Peyer's patch (tissue), 4 donors: Measurements from ENCODE around the gene ARHGAP26. TPM values are rescaled to one million over a fixed set of nuclear protein-coding genes. Genes with fewer than 3 reads are reported as not detected.
A peak's percentile ranks its signal among the peaks of the same experiment; 100 is the strongest.

Source experiments
- DNase-seq, 3 donors: peaks; one replicate each; pipeline ENCODE4 v3.0.0-alpha.2; 2017 to 2019
- H3K27ac ChIP-seq, 4 donors: fragments of 200-600 bp; sonication (generic); one replicate each; pipeline ENCODE4 v1.5.1; 2016 to 2019
- H3K27me3 ChIP-seq, 2 donors: fragments of 200-600 bp; sonication (generic); one replicate each; pipeline ENCODE4 v1.5.1; 2019
- H3K36me3 ChIP-seq, 3 donors: fragments of 200-600 bp; sonication (generic); one replicate each; pipeline ENCODE4 v1.5.1; 2016 to 2019
- H3K4me1 ChIP-seq, 4 donors: fragments of 200-600 bp; sonication (generic); one replicate each; pipeline ENCODE4 v1.5.1; 2016 to 2019
- H3K4me3 ChIP-seq, 4 donors: fragments of 200-600 bp; sonication (generic); 1 replicate in 3 of 4; 2 replicates in 1 of 4; pipeline ENCODE4 v1.5.1; 2016 to 2019; ENCODE audit warnings: mild to moderate bottlenecking in 1 of 4
- H3K9me3 ChIP-seq, 4 donors: fragments of 200-600 bp; sonication (generic); one replicate each; pipeline ENCODE4 v1.5.1; 2016 to 2019; ENCODE audit warnings: mild to moderate bottlenecking in 1 of 4
- POLR2A ChIP-seq, 2 donors: fragments of 450-650 bp; IDR thresholded peaks; one replicate each; pipeline ENCODE4 v1.5.1; 2017; ENCODE audit warnings: antibody characterized with exemption in 2 of 2, mild to moderate bottlenecking in 2 of 2, moderate library complexity in 2 of 2
- total RNA-seq, 4 donors: library from RNA; depleted of rRNA; stranded (reverse); fragments of >200 nt; gene quantifications; one replicate each; pipeline ENCODE4 v1.1.0, GENCODE V29; 2016
- TF ChIP-seq, protein P1 (sequence below), 6 experiments: fragments of 450-650 bp in 4 of 6; fragments of 200-600 bp in 2 of 6; sonication (generic) in 1 of 6; IDR thresholded peaks; one replicate each; pipeline ENCODE4 v1.5.1; 2017 to 2019; ENCODE audit warnings: antibody characterized with exemption in 6 of 6, mild to moderate bottlenecking in 3 of 6, moderate library complexity in 1 of 6

Gene ARHGAP26
- total RNA-seq, 4 donors from 2014 or later = 60.1 to 180 (median 126) TPM

DNA sequence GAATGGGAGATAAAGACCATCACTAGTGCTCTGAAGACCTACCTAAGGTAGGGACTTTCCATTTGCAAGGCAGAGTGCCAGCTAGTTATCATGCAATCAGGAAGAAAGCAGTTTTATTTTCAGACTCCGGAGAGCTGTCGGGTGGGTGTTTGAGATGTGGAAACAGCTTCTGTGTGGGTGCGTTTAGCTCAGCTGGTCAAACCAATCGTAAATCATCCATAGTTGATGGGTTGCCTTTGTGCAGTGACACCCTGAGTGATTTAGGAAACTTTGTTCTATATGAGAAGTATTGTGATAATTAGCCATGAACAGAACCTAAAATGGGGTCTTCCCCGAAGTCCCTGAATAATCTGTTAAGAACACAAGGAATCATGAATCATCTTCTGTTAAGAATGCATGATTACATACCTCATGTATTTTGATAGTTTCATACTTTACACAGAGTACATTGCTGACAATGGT lies 284.3 kb downstream of the ARHGAP26 start:
- TF ChIP-seq POLR2A (IDR thresholded peaks at IDR 0.05) = no peak
- TF ChIP-seq, protein P1, sequence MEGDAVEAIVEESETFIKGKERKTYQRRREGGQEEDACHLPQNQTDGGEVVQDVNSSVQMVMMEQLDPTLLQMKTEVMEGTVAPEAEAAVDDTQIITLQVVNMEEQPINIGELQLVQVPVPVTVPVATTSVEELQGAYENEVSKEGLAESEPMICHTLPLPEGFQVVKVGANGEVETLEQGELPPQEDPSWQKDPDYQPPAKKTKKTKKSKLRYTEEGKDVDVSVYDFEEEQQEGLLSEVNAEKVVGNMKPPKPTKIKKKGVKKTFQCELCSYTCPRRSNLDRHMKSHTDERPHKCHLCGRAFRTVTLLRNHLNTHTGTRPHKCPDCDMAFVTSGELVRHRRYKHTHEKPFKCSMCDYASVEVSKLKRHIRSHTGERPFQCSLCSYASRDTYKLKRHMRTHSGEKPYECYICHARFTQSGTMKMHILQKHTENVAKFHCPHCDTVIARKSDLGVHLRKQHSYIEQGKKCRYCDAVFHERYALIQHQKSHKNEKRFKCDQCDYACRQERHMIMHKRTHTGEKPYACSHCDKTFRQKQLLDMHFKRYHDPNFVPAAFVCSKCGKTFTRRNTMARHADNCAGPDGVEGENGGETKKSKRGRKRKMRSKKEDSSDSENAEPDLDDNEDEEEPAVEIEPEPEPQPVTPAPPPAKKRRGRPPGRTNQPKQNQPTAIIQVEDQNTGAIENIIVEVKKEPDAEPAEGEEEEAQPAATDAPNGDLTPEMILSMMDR (IDR thresholded peaks at IDR 0.05) = no peak
- H3K27ac ChIP-seq = no peak overlapping the region
- no peak for DNase-seq
- peaks cover 0 to 7% (median 0%) of the 10 kb centered on the region in 4 donors for H3K4me1 ChIP-seq
- H3K27me3 ChIP-seq = no peaks in the 10 kb centered on the region
- H3K36me3 ChIP-seq = peaks cover 0 to 25% (median 0%) of the 10 kb centered on the region in 3 donors
- no peak overlapping the region for H3K4me3 ChIP-seq
- H3K9me3 ChIP-seq = no peaks in the 10 kb centered on the region

DNA sequence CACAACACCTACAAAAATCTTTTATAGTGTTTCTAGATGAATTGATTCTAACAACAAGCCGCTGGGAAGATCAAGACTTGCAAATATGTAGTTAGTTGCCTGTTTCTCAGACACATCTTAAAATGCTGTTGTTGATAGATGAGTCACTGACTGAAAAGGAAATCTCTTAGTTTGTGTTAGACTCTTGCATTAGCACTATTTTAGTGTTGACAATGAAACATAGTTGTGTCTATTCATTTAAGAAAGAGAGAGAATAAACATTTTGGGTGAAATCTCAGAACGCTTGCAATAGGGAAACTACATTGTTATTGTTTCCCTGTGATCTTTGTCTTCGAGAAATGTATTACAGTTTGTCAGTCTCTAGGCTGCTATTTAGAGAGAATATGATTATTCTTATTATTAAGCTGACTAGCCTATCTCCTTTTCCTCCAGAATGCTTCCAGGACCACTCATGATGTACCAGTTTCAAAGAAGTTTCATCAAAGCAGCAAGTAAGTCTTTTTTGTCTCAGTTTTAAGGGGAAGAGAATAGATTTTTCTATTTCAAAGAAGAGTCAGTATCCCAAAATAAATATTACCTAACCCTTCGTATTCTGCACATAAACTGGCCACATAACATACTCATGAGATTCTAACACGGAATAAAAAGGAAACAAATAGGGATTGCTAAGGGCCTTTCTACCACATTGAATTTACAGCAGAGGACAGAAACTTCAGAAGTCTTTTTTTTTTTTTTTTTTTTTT lies 285.6 kb downstream of the ARHGAP26 start:
- no peaks in the 10 kb centered on the region for H3K27me3 ChIP-seq
- no peak overlapping the region for H3K27ac ChIP-seq
- no peak for DNase-seq

DNA sequence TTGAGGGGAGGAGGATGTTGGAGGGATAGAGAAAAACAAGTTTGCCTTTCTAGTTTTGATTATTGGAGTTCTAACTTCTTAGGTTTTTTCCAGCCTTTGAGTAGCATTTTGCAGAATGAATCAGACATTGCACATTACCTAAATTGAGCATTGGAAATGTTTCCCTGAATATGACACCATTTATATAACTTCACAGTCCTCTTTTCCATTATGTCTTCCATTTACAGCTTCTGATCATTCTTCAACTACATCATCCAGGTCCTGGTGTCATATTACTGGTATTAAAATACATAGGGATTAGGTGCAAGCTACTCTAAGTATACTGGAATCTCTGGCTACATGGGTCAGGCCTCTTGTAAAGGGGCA lies 286.1 kb downstream of the ARHGAP26 start:
- DNase-seq = no peak
- TF ChIP-seq, protein P1 (IDR thresholded peaks at IDR 0.05) = no peak
- no peak for TF ChIP-seq POLR2A (IDR thresholded peaks at IDR 0.05)
- H3K4me3 ChIP-seq = no peak overlapping the region
- H3K27ac ChIP-seq = no peak overlapping the region
- H3K9me3 ChIP-seq = no peaks in the 10 kb centered on the region
- H3K4me1 ChIP-seq = peaks cover 0 to 16% (median 0%) of the 10 kb centered on the region in 4 donors
- H3K36me3 ChIP-seq = peaks cover 0 to 21% (median 0%) of the 10 kb centered on the region in 3 donors
- no peaks in the 10 kb centered on the region for H3K27me3 ChIP-seq

More for the DNA sequence above, 285.6 kb downstream of the ARHGAP26 start:
- Histone ChIP-seq H3K9me3 (no peaks in the 10 kb centered on the region), H3K4me1 (peaks cover 0 to 15% (median 0%) of the 10 kb centered on the region in 4 donors), H3K4me3 (no peak overlapping the region), H3K36me3 (peaks cover 0 to 21% (median 0%) of the 10 kb centered on the region in 3 donors)
- TF ChIP-seq, protein P1 (IDR thresholded peaks at IDR 0.05) = no peak
- TF ChIP-seq POLR2A (IDR thresholded peaks at IDR 0.05) = no peak

DNA sequence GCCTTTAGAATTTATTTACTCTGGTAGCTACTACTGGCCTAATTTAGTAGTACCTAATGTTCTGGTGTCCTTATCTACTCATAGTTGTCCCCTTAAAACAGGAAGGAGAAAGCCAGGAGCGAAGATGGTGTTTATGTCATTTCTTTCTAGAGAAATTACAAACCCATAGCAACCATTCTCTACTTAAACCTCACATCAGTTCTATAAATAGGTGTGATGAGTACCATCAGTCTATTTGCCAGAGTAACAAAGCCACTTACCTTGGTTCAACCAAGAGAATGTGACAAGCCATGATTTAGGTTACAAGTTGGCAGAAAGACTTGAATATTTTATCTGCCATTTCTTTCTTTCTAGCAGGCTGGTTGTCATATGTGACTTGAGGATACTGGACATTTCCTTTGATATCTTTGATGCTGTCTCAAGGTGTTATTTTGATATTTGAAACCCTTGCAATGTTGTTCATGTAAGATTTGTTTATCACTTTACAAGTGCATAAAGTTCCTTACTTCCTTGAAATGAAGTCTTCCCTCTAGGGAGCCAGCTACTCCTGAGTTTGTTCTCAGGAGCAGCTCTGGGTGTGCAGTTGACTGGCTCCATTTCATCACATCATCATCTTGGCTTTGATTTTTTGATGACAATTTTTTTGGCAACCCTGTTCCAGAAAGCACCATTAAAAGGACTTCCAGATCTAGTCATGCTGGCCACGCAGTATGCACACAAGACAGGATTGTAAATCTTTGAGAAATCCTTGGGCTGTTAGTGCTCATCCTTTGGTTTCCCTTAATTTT lies 286.8 kb downstream of the ARHGAP26 start:
- no peaks in the 10 kb centered on the region for H3K9me3 ChIP-seq
- no peak overlapping the region for H3K4me3 ChIP-seq
- TF ChIP-seq POLR2A (IDR thresholded peaks at IDR 0.05) = no peak
- TF ChIP-seq, protein P1 (IDR thresholded peaks at IDR 0.05) = no peak
- DNase-seq = no peak
- peaks cover 0 to 21% (median 0%) of the 10 kb centered on the region in 3 donors for H3K36me3 ChIP-seq
- no peaks in the 10 kb centered on the region for H3K27me3 ChIP-seq
- H3K4me1 ChIP-seq = peaks cover 0 to 13% (median 0%) of the 10 kb centered on the region in 4 donors
- H3K27ac ChIP-seq = peak overlapping the region in 1 of 4 donors; percentile 26

DNA sequence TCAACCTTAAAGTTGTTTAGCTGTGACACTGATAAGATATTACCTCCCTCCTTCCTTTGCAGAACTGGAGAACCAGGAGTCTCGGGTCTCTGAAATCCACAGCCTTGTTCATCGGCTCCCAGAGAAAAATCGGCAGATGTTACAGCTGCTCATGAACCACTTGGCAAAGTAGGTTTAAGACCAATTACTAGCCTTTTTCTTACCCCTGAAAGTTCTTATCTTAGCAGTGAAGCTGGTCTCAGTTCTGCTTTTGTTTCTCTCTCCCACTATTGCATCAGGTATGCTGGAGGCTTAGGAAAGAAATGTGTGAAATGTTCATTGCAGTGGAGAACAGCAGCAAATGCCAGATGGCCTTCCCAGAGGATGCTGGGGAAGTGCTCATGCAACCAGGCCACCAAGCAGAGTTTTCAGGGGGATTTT lies 287.4 kb downstream of the ARHGAP26 start:
- TF ChIP-seq, protein P1 (IDR thresholded peaks at IDR 0.05) = no peak
- no peak for TF ChIP-seq POLR2A (IDR thresholded peaks at IDR 0.05)
- Histone ChIP-seq H3K9me3 (no peaks in the 10 kb centered on the region), H3K27me3 (no peaks in the 10 kb centered on the region), H3K27ac (peak overlapping the region in 1 of 4 donors; percentile 26), H3K4me1 (peaks cover 0 to 9% (median 0%) of the 10 kb centered on the region in 4 donors), H3K36me3 (peaks cover 0 to 21% (median 0%) of the 10 kb centered on the region in 3 donors), H3K4me3 (no peak overlapping the region)
- no peak for DNase-seq
